Mucosa of stomach (tissue), 1 donor: ENCODE results near the gene GRK2.
A peak's percentile ranks its signal among the peaks of the same experiment; 100 is the strongest.

Source experiments
- H3K27me3 ChIP-seq: one replicate; pipeline ENCODE4 v1.7.0; 2013; ENCODE audit warnings: mild to moderate bottlenecking, low read length; ENCODE audit not compliant: control insufficient read depth, insufficient read depth
- H3K36me3 ChIP-seq: one replicate; pipeline ENCODE4 v1.7.0; 2013; ENCODE audit warnings: low read length; ENCODE audit not compliant: control insufficient read depth, insufficient read depth
- H3K4me1 ChIP-seq: one replicate; pipeline ENCODE4 v1.7.0; 2013; ENCODE audit warnings: mild to moderate bottlenecking, low read length; ENCODE audit not compliant: control insufficient read depth, insufficient read depth
- H3K4me3 ChIP-seq: one replicate; pipeline ENCODE4 v1.7.0; 2013; ENCODE audit warnings: low read length
- H3K9ac ChIP-seq: one replicate; pipeline ENCODE4 v1.7.0; 2013; ENCODE audit warnings: mild to moderate bottlenecking, low read length, moderate library complexity
- H3K9me3 ChIP-seq: one replicate; pipeline ENCODE4 v1.7.0; 2013; ENCODE audit warnings: mild to moderate bottlenecking, low read length, moderate library complexity; ENCODE audit not compliant: control insufficient read depth
- donor health status: Pancreatic carcinoma.

The GRK2 gene

GRCh38 chr11:67302571-67303131 is 36.4 kb downstream of the GRK2 start:
- Histone ChIP-seq H3K9me3 (no peaks in the 10 kb centered on the region), H3K9ac (peak overlapping the region; percentile 89), H3K36me3 (peaks cover 24% of the 10 kb centered on the region), H3K4me1 (peaks cover 25% of the 10 kb centered on the region), H3K4me3 (peak overlapping the region; percentile 87), H3K27me3 (no peaks in the 10 kb centered on the region)

- peak within 1 kb of the TSS; percentile 89 for H3K9ac ChIP-seq
- H3K36me3 ChIP-seq, result peaks cover 28% of the 10 kb centered on the region
- H3K27me3 ChIP-seq, result no peaks in the 10 kb centered on the region
- no peaks in the 10 kb centered on the region for H3K9me3 ChIP-seq
- peak within 1 kb of the TSS; percentile 87 for H3K4me3 ChIP-seq
- peaks cover 25% of the 10 kb centered on the region for H3K4me1 ChIP-seq
Measured at GRCh38 chr11:67303132-67303834, 37.0 kb downstream of the GRK2 start, which contains the start of gene SSH3. Gene SSH3, plus strand, starts transcription at chr11:67303530. Its CDS starts 96 bp downstream, at chr11:67303626.

- Histone ChIP-seq H3K4me3 (peak overlapping the region; percentile 87), H3K27me3 (no peaks in the 10 kb centered on the region), H3K9ac (peak overlapping the region; percentile 89), H3K9me3 (no peaks in the 10 kb centered on the region), H3K4me1 (peaks cover 25% of the 10 kb centered on the region), H3K36me3 (peaks cover 27% of the 10 kb centered on the region)
Measured at GRCh38 chr11:67303835-67304411, 37.6 kb downstream of the GRK2 start.

- H3K9me3 ChIP-seq, result no peaks in the 10 kb centered on the region
- H3K36me3 ChIP-seq, result peaks cover 25% of the 10 kb centered on the region
- H3K4me3 ChIP-seq, result peak overlapping the region; percentile 87
- no peaks in the 10 kb centered on the region for H3K27me3 ChIP-seq
- H3K4me1 ChIP-seq, result peaks cover 25% of the 10 kb centered on the region
- peak overlapping the region; percentile 89 for H3K9ac ChIP-seq
Measured at GRCh38 chr11:67304511-67305113, 38.3 kb downstream of the GRK2 start.

- H3K4me3 ChIP-seq, result no peak overlapping the region
- peaks cover 23% of the 10 kb centered on the region for H3K4me1 ChIP-seq
- no peak overlapping the region for H3K9ac ChIP-seq
- H3K9me3 ChIP-seq, result no peaks in the 10 kb centered on the region
- no peaks in the 10 kb centered on the region for H3K27me3 ChIP-seq
- peaks cover 23% of the 10 kb centered on the region for H3K36me3 ChIP-seq
Measured at GRCh38 chr11:67306769-67307544, 40.7 kb downstream of the GRK2 start.

GRCh38 chr11:67307545-67308001 is 41.3 kb downstream of the GRK2 start:
- H3K4me1 ChIP-seq, result peaks cover 23% of the 10 kb centered on the region
- H3K9me3 ChIP-seq, result no peaks in the 10 kb centered on the region
- H3K27me3 ChIP-seq, result no peaks in the 10 kb centered on the region
- H3K36me3 ChIP-seq, result peaks cover 23% of the 10 kb centered on the region
- no peak overlapping the region for H3K9ac ChIP-seq
- H3K4me3 ChIP-seq, result no peak overlapping the region

- Histone ChIP-seq H3K4me3 (no peak overlapping the region), H3K4me1 (peaks cover 28% of the 10 kb centered on the region), H3K9ac (no peak overlapping the region), H3K27me3 (no peaks in the 10 kb centered on the region), H3K9me3 (no peaks in the 10 kb centered on the region), H3K36me3 (peaks cover 23% of the 10 kb centered on the region)
Measured at GRCh38 chr11:67308031-67308866, 42.0 kb downstream of the GRK2 start.

- Histone ChIP-seq H3K4me1 (peaks cover 35% of the 10 kb centered on the region), H3K27me3 (no peaks in the 10 kb centered on the region), H3K4me3 (no peak overlapping the region), H3K9ac (no peak overlapping the region), H3K9me3 (no peaks in the 10 kb centered on the region), H3K36me3 (peaks cover 23% of the 10 kb centered on the region)
Measured at GRCh38 chr11:67309166-67309565, 42.9 kb downstream of the GRK2 start.

- Histone ChIP-seq H3K9ac (no peak overlapping the region), H3K4me1 (peaks cover 34% of the 10 kb centered on the region), H3K27me3 (no peaks in the 10 kb centered on the region), H3K9me3 (no peaks in the 10 kb centered on the region), H3K36me3 (peaks cover 23% of the 10 kb centered on the region), H3K4me3 (no peak overlapping the region)
Measured at GRCh38 chr11:67309661-67310061, 43.4 kb downstream of the GRK2 start.

GRCh38 chr11:67310246-67311050 is 44.2 kb downstream of the GRK2 start:
- Histone ChIP-seq H3K27me3 (no peaks in the 10 kb centered on the region), H3K9me3 (no peaks in the 10 kb centered on the region), H3K9ac (no peak overlapping the region), H3K4me1 (peaks cover 29% of the 10 kb centered on the region), H3K36me3 (peaks cover 23% of the 10 kb centered on the region), H3K4me3 (no peak overlapping the region)
